HG03378 (cell line): ENCODE results near the gene HSD17B2.

Experiments used
- ATAC-seq: cut with Tn5 transposase; IDR thresholded peaks from one replicate; pipeline ENCODE4 v1.9.1; 2021; ENCODE audit warnings: mild to moderate bottlenecking, moderate library complexity; ENCODE audit not compliant: unreplicated experiment

The HSD17B2 gene

GRCh38 chr16:82047374-82047773 is 12.3 kb downstream of the HSD17B2 start:
- ATAC-seq, result no peak

GRCh38 chr16:82047787-82048186 is 12.7 kb downstream of the HSD17B2 start:
- ATAC-seq, result no peak

GRCh38 chr16:82049484-82049883 is 14.4 kb downstream of the HSD17B2 start:
- no peak for ATAC-seq

- ATAC-seq, result no peak
These were observed 15.5 kb downstream of the HSD17B2 start for GRCh38 chr16:82050506-82050905.

- no peak for ATAC-seq
These were observed 15.9 kb downstream of the HSD17B2 start for GRCh38 chr16:82050909-82051357.

GRCh38 chr16:82051656-82052055 is 16.6 kb downstream of the HSD17B2 start:
- no peak for ATAC-seq

GRCh38 chr16:82055117-82055516 is 20.1 kb downstream of the HSD17B2 start:
- ATAC-seq, result no peak

GRCh38 chr16:82055728-82056549 is 20.9 kb downstream of the HSD17B2 start:
- ATAC-seq, result no peak

- no peak for ATAC-seq
These were observed 21.5 kb downstream of the HSD17B2 start for GRCh38 chr16:82056550-82056896.

GRCh38 chr16:82059161-82059982 is 24.3 kb downstream of the HSD17B2 start:
- ATAC-seq, result no peak

- ATAC-seq, result no peak
These were observed 24.9 kb downstream of the HSD17B2 start for GRCh38 chr16:82059983-82060421.

- no peak for ATAC-seq
These were observed 26.9 kb downstream of the HSD17B2 start for GRCh38 chr16:82061861-82062525.

- no peak for ATAC-seq
These were observed 27.6 kb downstream of the HSD17B2 start for GRCh38 chr16:82062645-82063058.

GRCh38 chr16:82063456-82064082 is 28.5 kb downstream of the HSD17B2 start:
- no peak for ATAC-seq

- no peak for ATAC-seq
These were observed 32.2 kb downstream of the HSD17B2 start for GRCh38 chr16:82067042-82067803.

GRCh38 chr16:82067804-82068325 is 32.8 kb downstream of the HSD17B2 start:
- no peak for ATAC-seq

- no peak for ATAC-seq
These were observed 35.8 kb downstream of the HSD17B2 start for GRCh38 chr16:82070656-82071369.

- ATAC-seq, result no peak
These were observed 36.4 kb downstream of the HSD17B2 start for GRCh38 chr16:82071421-82071820.

- ATAC-seq, result no peak
These were observed 37.3 kb downstream of the HSD17B2 start for GRCh38 chr16:82072313-82072712.
